ENCODE data around the gene NAV2. TPM values are rescaled to one million over a fixed set of nuclear protein-coding genes. Genes with fewer than 3 reads are reported as not detected.

Gene NAV2
- total RNA-seq, 4 donors from 2014 or later = 9.6 to 40.0 (median 23.1) TPM

DNA sequence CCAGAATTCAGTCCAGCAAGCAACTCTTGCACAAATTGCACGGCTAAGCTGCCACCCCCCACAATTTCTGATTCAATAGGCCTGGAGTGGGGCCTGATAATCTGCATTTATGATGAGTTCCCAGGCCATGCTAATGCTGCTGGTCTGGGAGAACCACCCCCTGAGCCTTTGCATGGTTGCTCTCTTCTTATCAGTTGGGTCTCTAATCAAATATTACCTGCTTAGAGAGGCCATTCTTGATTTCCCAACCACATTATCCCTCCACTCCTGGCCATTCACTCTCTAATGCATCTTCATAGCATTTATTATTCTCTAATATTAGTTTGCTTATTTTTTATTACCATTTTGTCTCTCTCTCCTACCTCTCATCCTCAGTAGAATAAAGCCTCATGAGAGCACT, 99.5 kb downstream of the NAV2 start:
- Histone ChIP-seq H3K4me3 (no peak overlapping the region), H3K9me3 (no peaks in the 10 kb centered on the region), H3K4me1 (peaks cover 0 to 13% (median 0%) of the 10 kb centered on the region in 4 donors), H3K27ac (no peak overlapping the region), H3K36me3 (no peaks in the 10 kb centered on the region), H3K27me3 (no peaks in the 10 kb centered on the region)
- 100% methylated on average over 1 of the region's 1 CpG for WGBS, 2 donors (ENCODE audit: low coverage in 1 of 2)
- DNase-seq = no peak
- TF ChIP-seq, protein P1, sequence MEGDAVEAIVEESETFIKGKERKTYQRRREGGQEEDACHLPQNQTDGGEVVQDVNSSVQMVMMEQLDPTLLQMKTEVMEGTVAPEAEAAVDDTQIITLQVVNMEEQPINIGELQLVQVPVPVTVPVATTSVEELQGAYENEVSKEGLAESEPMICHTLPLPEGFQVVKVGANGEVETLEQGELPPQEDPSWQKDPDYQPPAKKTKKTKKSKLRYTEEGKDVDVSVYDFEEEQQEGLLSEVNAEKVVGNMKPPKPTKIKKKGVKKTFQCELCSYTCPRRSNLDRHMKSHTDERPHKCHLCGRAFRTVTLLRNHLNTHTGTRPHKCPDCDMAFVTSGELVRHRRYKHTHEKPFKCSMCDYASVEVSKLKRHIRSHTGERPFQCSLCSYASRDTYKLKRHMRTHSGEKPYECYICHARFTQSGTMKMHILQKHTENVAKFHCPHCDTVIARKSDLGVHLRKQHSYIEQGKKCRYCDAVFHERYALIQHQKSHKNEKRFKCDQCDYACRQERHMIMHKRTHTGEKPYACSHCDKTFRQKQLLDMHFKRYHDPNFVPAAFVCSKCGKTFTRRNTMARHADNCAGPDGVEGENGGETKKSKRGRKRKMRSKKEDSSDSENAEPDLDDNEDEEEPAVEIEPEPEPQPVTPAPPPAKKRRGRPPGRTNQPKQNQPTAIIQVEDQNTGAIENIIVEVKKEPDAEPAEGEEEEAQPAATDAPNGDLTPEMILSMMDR (IDR thresholded peaks at IDR 0.05) = no peak
- TF ChIP-seq POLR2A (IDR thresholded peaks at IDR 0.05) (no peak), POLR2AphosphoS5 (IDR thresholded peaks at IDR 0.05) (no peak)
- in situ Hi-C loops (cut with MboI; ENCODE audit: low pct_ligation_motif_present in 1 of 4, low pct_unique_long_range_greater_than_20kb in 1 of 4, low sequenced_read_pairs in 3 of 4) (no loop called here), intact Hi-C loops (cut with DNase I; ENCODE audit: low total_unique reads) (no loop called here)

DNA sequence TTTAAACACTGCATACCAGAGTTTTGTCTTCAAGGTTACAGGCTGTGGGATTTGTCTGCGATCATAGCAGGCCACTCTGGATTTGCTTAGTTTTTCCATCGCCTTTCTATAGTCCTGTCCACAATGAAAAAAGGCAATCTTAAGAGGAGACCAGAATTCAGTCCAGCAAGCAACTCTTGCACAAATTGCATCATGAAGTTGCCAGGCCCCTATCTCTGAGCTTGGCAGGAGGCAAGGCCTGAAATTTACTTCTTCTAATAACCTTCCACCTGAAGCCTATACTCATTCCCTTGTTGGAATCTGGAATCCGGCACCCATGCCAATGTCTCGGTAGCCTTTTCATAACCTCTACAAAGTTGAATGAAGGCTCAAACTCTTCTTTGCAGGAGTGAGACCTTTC, 100.1 kb downstream of the NAV2 start:
- in situ Hi-C loops (cut with MboI; ENCODE audit: low pct_ligation_motif_present in 1 of 4, low pct_unique_long_range_greater_than_20kb in 1 of 4, low sequenced_read_pairs in 3 of 4) (no loop called here), intact Hi-C loops (cut with DNase I; ENCODE audit: low total_unique reads) (no loop called here)
- H3K36me3 ChIP-seq = no peaks in the 10 kb centered on the region
- H3K4me1 ChIP-seq = peaks cover 0 to 13% (median 0%) of the 10 kb centered on the region in 4 donors
- H3K27me3 ChIP-seq = no peaks in the 10 kb centered on the region
- H3K4me3 ChIP-seq = no peak overlapping the region
- TF ChIP-seq POLR2A (IDR thresholded peaks at IDR 0.05) = no peak
- TF ChIP-seq, protein P1 (IDR thresholded peaks at IDR 0.05) = no peak
- no peak for TF ChIP-seq EP300 (IDR thresholded peaks at IDR 0.05; ENCODE audit: low read depth)
- TF ChIP-seq POLR2AphosphoS5 (IDR thresholded peaks at IDR 0.05) = no peak
- no peak overlapping the region for H3K27ac ChIP-seq
- no peaks in the 10 kb centered on the region for H3K9me3 ChIP-seq
- WGBS, 2 donors (ENCODE audit: low coverage in 1 of 2) = 59 to 93% methylated on average over 2 to 4 of the region's 4 CpGs
- no peak for DNase-seq

DNA sequence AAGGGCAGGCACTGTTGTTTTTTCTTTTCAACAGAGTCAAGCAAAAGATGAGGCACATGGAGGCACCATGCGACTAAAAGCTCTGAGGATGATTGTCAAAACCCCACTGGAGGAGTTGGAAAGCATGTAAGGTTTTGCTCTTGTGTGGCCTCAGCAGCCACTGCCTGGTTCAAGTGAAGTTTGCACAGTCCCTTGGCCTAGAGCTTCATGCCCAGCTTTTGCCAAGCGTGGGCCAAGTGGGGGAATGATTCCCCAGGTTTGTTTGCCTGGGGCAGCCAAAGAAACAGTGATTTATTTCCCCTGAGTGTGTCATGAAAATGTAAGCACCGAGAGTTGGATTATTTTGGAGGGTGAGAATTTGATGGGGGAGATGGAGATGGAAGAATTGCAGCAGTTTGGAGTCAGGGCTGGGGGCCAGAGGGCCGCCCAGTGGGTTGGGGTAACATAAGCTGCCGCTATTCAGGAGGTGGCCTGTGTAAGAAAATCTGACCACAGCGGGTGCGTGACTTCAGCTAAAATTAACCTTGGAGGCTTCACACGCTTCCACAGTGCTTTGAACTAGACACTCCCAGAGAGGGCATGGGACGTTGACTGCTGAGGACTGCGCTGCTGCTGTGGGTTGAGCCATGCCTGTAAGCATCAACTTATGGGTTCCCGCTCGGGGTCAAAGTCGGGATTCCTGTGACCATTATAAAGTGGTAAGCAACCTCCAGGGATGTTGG, 100.7 kb downstream of the NAV2 start:
- peaks cover 0 to 13% (median 0%) of the 10 kb centered on the region in 4 donors for H3K4me1 ChIP-seq
- no peak for DNase-seq
- no peaks in the 10 kb centered on the region for H3K9me3 ChIP-seq
- no peak for TF ChIP-seq EP300 (IDR thresholded peaks at IDR 0.05; ENCODE audit: low read depth)
- no peak for TF ChIP-seq POLR2AphosphoS5 (IDR thresholded peaks at IDR 0.05)
- no peak for TF ChIP-seq POLR2A (IDR thresholded peaks at IDR 0.05)
- TF ChIP-seq, protein P1 (IDR thresholded peaks at IDR 0.05) = no peak
- H3K27me3 ChIP-seq = no peaks in the 10 kb centered on the region
- H3K36me3 ChIP-seq = no peaks in the 10 kb centered on the region
- in situ Hi-C loops (cut with MboI; ENCODE audit: low pct_ligation_motif_present in 1 of 4, low pct_unique_long_range_greater_than_20kb in 1 of 4, low sequenced_read_pairs in 3 of 4) (no loop called here), intact Hi-C loops (cut with DNase I; ENCODE audit: low total_unique reads) (no loop called here)
- WGBS, 2 donors (ENCODE audit: low coverage in 1 of 2) = 79% methylated on average over 5 to 13 of the region's 13 CpGs
- H3K4me3 ChIP-seq = no peak overlapping the region
- no peak overlapping the region for H3K27ac ChIP-seq

DNA sequence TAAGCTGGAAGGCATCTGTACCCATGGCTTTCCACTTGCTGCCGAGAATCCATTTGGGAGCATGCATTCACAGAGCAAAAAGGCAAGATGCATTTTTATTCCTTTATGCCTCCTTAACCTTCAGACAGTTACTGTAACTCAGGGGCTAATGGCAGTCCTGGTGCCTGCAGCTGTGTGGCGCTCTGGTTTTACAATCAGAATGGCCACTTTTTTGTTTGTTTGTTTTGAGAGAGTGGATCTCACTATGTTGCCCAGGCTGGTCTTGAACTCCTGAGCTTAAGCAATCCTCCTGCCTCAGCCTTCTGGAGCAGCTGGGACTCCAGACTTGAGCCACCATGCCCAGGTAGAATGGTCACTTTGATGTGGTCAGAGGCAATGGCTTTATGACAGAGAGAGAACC, 101.8 kb downstream of the NAV2 start:
- Histone ChIP-seq H3K36me3 (no peaks in the 10 kb centered on the region), H3K4me1 (peaks cover 0 to 13% (median 0%) of the 10 kb centered on the region in 4 donors), H3K9me3 (no peaks in the 10 kb centered on the region), H3K27ac (no peak overlapping the region), H3K27me3 (no peaks in the 10 kb centered on the region), H3K4me3 (no peak overlapping the region)
- TF ChIP-seq EP300 (IDR thresholded peaks at IDR 0.05; ENCODE audit: low read depth) (no peak), POLR2AphosphoS5 (IDR thresholded peaks at IDR 0.05) (no peak), POLR2A (IDR thresholded peaks at IDR 0.05) (no peak)
- TF ChIP-seq, protein P1 (IDR thresholded peaks at IDR 0.05) = no peak
- intact Hi-C loops (cut with DNase I; ENCODE audit: low total_unique reads) = no loop called here
- no peak for DNase-seq
- in situ Hi-C loops (cut with MboI; ENCODE audit: low pct_ligation_motif_present in 1 of 4, low pct_unique_long_range_greater_than_20kb in 1 of 4, low sequenced_read_pairs in 3 of 4) = no loop called here
- 84% methylated on average over 2 of the region's 2 CpGs; no CpG with 5 or more reads in 1 of the 2 donors for WGBS, 2 donors (ENCODE audit: low coverage in 1 of 2)

All from transverse colon (tissue), 4 donors.